ENCODE results near the gene HCAR3. TPM values are rescaled to one million over a fixed set of nuclear protein-coding genes. Genes with fewer than 3 reads are reported as not detected.

The HCAR3 gene
- total and polyA plus RNA-seq, 2 donors (not counting 1 experiment from before 2014, with no cell fraction given): under 0.01 TPM; not detected in 1

DNA sequence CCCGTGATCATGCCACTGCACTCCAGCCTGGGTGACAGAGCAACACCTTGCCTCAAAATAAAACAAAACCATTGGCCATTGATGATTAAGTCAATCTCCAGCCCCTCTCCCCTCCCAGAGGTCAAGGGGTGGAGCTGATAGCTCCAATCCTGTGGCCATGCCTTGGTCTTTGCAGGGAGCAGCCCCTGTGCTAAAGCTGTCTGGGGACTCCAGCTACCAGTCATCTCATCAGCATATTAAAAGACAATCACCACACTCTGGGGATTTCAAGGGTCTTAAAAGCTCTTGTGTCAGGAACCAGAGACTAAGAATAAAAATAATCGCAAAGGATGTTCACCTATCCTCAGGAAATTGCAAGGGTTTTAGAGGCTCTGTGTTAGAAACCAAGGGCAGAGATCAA lies 44.1 kb downstream of the HCAR3 start:
- Histone ChIP-seq H3K4me1 (ENCODE audit: control insufficient read depth, extremely low read depth, insufficient read depth, low read length) (peaks cover 4% of the 10 kb centered on the region), H4K20me1 (ENCODE audit: control insufficient read depth, extremely low read depth, insufficient read depth, low read length) (no peaks in the 10 kb centered on the region), H3K36me3 (ENCODE audit: control insufficient read depth, insufficient read depth, low read length) (no peaks in the 10 kb centered on the region), H3K79me2 (ENCODE audit: control insufficient read depth, insufficient read depth, low read length) (no peaks in the 10 kb centered on the region), H3K27me3 (ENCODE audit: control insufficient read depth, insufficient read depth, low read length) (no peaks in the 10 kb centered on the region), H3K27ac (ENCODE audit: insufficient read depth, low read length) (no peak overlapping the region), H3K4me2 (ENCODE audit: extremely low read depth, insufficient read depth, low read length) (no peak overlapping the region), H3K9ac (ENCODE audit: insufficient read depth, low read length) (no peak overlapping the region), H3K4me3 (replicated peaks in 1 of 4; ENCODE audit: control extremely low read depth in 1 of 4, insufficient read depth in 1 of 4, low read depth in 3 of 4, low read length in 4 of 4) (no peak overlapping the region), H3K9me3 (ENCODE audit: control insufficient read depth, insufficient read depth, low read depth, low read length) (no peaks in the 10 kb centered on the region), H2AFZ (ENCODE audit: low read length) (no peak overlapping the region)
- DNase-seq (ENCODE audit: low read depth in 2 of 2): no peak
- TF ChIP-seq EZH2 (IDR thresholded peaks at IDR 0.05; ENCODE audit: low read length, missing control alignments) (no peak), CTCF (conservative IDR thresholded peaks at IDR 0.05 in 1 of 2, IDR thresholded peaks at IDR 0.05 in 1 of 2; ENCODE audit: low read depth in 1 of 2, low read length in 2 of 2) (no peak)

DNA sequence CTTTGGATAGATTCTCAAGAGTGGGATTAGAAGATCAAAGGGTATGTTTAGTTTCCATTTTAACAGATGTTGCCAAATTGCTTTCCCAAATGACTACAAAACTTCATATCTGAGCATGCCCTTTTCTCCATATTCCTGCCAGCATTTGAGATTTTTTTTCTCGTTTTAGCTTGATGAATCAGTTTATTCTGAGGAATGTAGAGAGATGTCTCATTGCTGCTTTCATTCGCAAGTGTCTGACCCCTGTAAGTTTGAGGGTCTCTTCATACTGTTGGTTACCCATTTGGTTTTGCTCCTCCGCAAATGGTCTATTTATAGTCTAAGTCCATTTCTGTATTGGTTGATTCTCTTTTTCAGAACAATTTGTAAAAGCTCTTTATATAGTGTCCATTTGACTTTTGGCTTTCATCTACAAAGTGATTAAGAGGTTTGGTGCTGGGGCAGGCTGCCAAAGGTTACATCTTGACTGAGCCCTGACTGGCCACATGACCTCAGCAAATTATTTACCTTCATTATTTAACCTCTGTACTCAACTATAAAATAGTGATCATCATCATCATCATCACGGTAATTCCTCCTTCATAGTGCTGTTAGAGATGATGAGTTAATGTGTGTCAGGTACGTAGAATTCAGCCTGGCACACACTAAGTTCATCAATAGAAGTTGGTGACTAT lies 47.1 kb downstream of the HCAR3 start:
- H3K4me3 ChIP-seq (replicated peaks in 1 of 4; ENCODE audit: control extremely low read depth in 1 of 4, insufficient read depth in 1 of 4, low read depth in 3 of 4, low read length in 4 of 4): no peak overlapping the region
- no peaks in the 10 kb centered on the region for H3K36me3 ChIP-seq (ENCODE audit: control insufficient read depth, insufficient read depth, low read length)
- TF ChIP-seq CTCF (conservative IDR thresholded peaks at IDR 0.05 in 1 of 2, IDR thresholded peaks at IDR 0.05 in 1 of 2; ENCODE audit: low read depth in 1 of 2, low read length in 2 of 2) (no peak), EZH2 (IDR thresholded peaks at IDR 0.05; ENCODE audit: low read length, missing control alignments) (no peak)
- no peaks in the 10 kb centered on the region for H3K79me2 ChIP-seq (ENCODE audit: control insufficient read depth, insufficient read depth, low read length)
- H3K4me2 ChIP-seq (ENCODE audit: extremely low read depth, insufficient read depth, low read length): peak overlapping the region; percentile 64
- H2AFZ ChIP-seq (ENCODE audit: low read length): no peak overlapping the region
- peak; percentile 79 to 84 for DNase-seq (ENCODE audit: low read depth in 2 of 2)
- no peaks in the 10 kb centered on the region for H3K27me3 ChIP-seq (ENCODE audit: control insufficient read depth, insufficient read depth, low read length)
- peak overlapping the region; percentile 55 for H3K27ac ChIP-seq (ENCODE audit: insufficient read depth, low read length)
- no peak overlapping the region for H3K9ac ChIP-seq (ENCODE audit: insufficient read depth, low read length)
- H3K4me1 ChIP-seq (ENCODE audit: control insufficient read depth, extremely low read depth, insufficient read depth, low read length): peaks cover 4% of the 10 kb centered on the region
- no peaks in the 10 kb centered on the region for H3K9me3 ChIP-seq (ENCODE audit: control insufficient read depth, insufficient read depth, low read depth, low read length)
- H4K20me1 ChIP-seq (ENCODE audit: control insufficient read depth, extremely low read depth, insufficient read depth, low read length): no peaks in the 10 kb centered on the region

- no peak overlapping the region for H3K4me2 ChIP-seq (ENCODE audit: extremely low read depth, insufficient read depth, low read length)
- DNase-seq (ENCODE audit: low read depth in 2 of 2): no peak
- no peaks in the 10 kb centered on the region for H4K20me1 ChIP-seq (ENCODE audit: control insufficient read depth, extremely low read depth, insufficient read depth, low read length)
- no peaks in the 10 kb centered on the region for H3K79me2 ChIP-seq (ENCODE audit: control insufficient read depth, insufficient read depth, low read length)
- H3K9me3 ChIP-seq (ENCODE audit: control insufficient read depth, insufficient read depth, low read depth, low read length): no peaks in the 10 kb centered on the region
- no peak overlapping the region for H3K27ac ChIP-seq (ENCODE audit: insufficient read depth, low read length)
- H2AFZ ChIP-seq (ENCODE audit: low read length): no peak overlapping the region
- H3K27me3 ChIP-seq (ENCODE audit: control insufficient read depth, insufficient read depth, low read length): no peaks in the 10 kb centered on the region
- peaks cover 4% of the 10 kb centered on the region for H3K4me1 ChIP-seq (ENCODE audit: control insufficient read depth, extremely low read depth, insufficient read depth, low read length)
- no peak overlapping the region for H3K4me3 ChIP-seq (replicated peaks in 1 of 4; ENCODE audit: control extremely low read depth in 1 of 4, insufficient read depth in 1 of 4, low read depth in 3 of 4, low read length in 4 of 4)
- no peak for TF ChIP-seq CTCF (conservative IDR thresholded peaks at IDR 0.05 in 1 of 2, IDR thresholded peaks at IDR 0.05 in 1 of 2; ENCODE audit: low read depth in 1 of 2, low read length in 2 of 2)
- no peak for TF ChIP-seq EZH2 (IDR thresholded peaks at IDR 0.05; ENCODE audit: low read length, missing control alignments)
- no peak overlapping the region for H3K9ac ChIP-seq (ENCODE audit: insufficient read depth, low read length)
- no peaks in the 10 kb centered on the region for H3K36me3 ChIP-seq (ENCODE audit: control insufficient read depth, insufficient read depth, low read length)
Measured at GRCh38 chr12:122668268-122668667, 48.3 kb downstream of the HCAR3 start.
